K562 (cell line): ENCODE data around the gene LY6G6C. TPM values are rescaled to one million over a fixed set of nuclear protein-coding genes. Genes with fewer than 3 reads are reported as not detected.
A peak's percentile ranks its signal among the peaks of the same experiment; 100 is the strongest.

Source experiments
- DDX20 ChIP-seq: fragments of 450-650 bp; IDR thresholded peaks from 2 replicates; pipeline ENCODE4 v1.6.1; 2016; ENCODE audit warnings: missing genetic modification characterization, low read depth, mild to moderate bottlenecking, missing compliant biosample characterization, moderate library complexity
- GABPA ChIP-seq: fragments of 200-800 bp; sonication (Bioruptor generic); conservative IDR thresholded peaks from 2 replicates; pipeline ENCODE4 v1.6.1; 2016; ENCODE audit warnings: low read depth, missing genetic modification characterization, missing compliant biosample characterization
- GTF2A2 ChIP-seq: IDR thresholded peaks from 2 replicates; pipeline ENCODE4 v1.6.1; 2016; ENCODE audit warnings: mild to moderate bottlenecking, missing genetic modification characterization, missing compliant biosample characterization
- HES1 ChIP-seq: fragments of 450-650 bp; IDR thresholded peaks from 2 replicates; pipeline ENCODE4 v1.6.1; 2016; ENCODE audit warnings: low read depth, mild to moderate bottlenecking, moderate library complexity
- SUPT5H ChIP-seq: fragments of 450-650 bp; IDR thresholded peaks from 2 replicates; pipeline ENCODE4 v1.6.1; 2016
- TCF3 ChIP-seq: sonication (generic); formaldehyde crosslinking; IDR thresholded peaks from 2 replicates; pipeline ENCODE4 v1.4.0; 2020; ENCODE audit warnings: mild to moderate bottlenecking, missing genetic modification reagents
- ZNF311 ChIP-seq: fragments of 250-450 bp; sonication (Bioruptor Pico); IDR thresholded peaks from 2 replicates; pipeline ENCODE4 v1.4.0; 2020; ENCODE audit warnings: mild to moderate bottlenecking, moderate library complexity
- ZNF696 ChIP-seq: fragments of 250-450 bp; sonication (Bioruptor Pico); conservative IDR thresholded peaks from 2 replicates; pipeline ENCODE4 v1.4.0; 2020; ENCODE audit warnings: mild to moderate bottlenecking, moderate library complexity
- ZNF707 ChIP-seq: fragments of 250-450 bp; sonication (Bioruptor Pico); conservative IDR thresholded peaks from 2 replicates; pipeline ENCODE4 v1.8.0; 2022; ENCODE audit warnings: inconsistent platforms, mild to moderate bottlenecking, moderate library complexity
- polyA plus RNA-seq, 8 experiments: library from polyadenylated mRNA; depleted of rRNA in 4 of 8; stranded (reverse) in 5 of 8; unstranded in 3 of 8; fragments of >200 nt; fragmentation: Nextera tagmentation in 2 of 8; fragmentation: Illumina TruSeq in 1 of 8; extraction: Ambion mirVana in 2 of 8; extraction: Trizol in 1 of 8; gene quantifications; 2 replicates each; pipeline versions ENCODE4 v1.2.1 to v1.2.3, GENCODE V29; 2011 to 2014; ENCODE audit warnings: inconsistent platforms in 1 of 8, missing spikeins in 1 of 8
- total RNA-seq, 7 experiments: library from RNA; depleted of rRNA in 6 of 7; stranded (reverse); fragments of >200 nt in 6 of 7; fragmentation: Illumina TruSeq in 2 of 7; extraction: Trizol in 2 of 7; gene quantifications; 2 replicates each; pipeline versions ENCODE4 v1.2.1 to v1.2.3, GENCODE V29; 2011 to 2021; ENCODE audit warnings: low replicate concordance in 1 of 7
- TF ChIP-seq, protein P1 (sequence below), 3 experiments: IDR thresholded peaks in 2 of 3; conservative IDR thresholded peaks in 1 of 3; 2 replicates each; pipeline ENCODE4 v1.5.1; 2011 to 2012; ENCODE audit warnings: low read length in 3 of 3, mild to moderate bottlenecking in 3 of 3, control low read depth in 2 of 3, improper control_type of control experiment in 1 of 3, inconsistent platforms in 1 of 3, low read depth in 1 of 3, mixed read lengths in 1 of 3, moderate library complexity in 1 of 3; ENCODE audit not compliant: insufficient read depth in 2 of 3
- TF ChIP-seq, protein P2 (sequence below): fragments of 450-650 bp; formaldehyde crosslinking; IDR thresholded peaks from 2 replicates; pipeline ENCODE4 v1.4.0; 2022; ENCODE audit warnings: mild to moderate bottlenecking, moderate library complexity
- TF ChIP-seq, protein P3 (sequence below): fragments of 250-450 bp; sonication (Bioruptor Pico); IDR thresholded peaks from 2 replicates; pipeline ENCODE4 v1.4.0; 2020; ENCODE audit warnings: mild to moderate bottlenecking, moderate library complexity, borderline replicate concordance

Gene LY6G6C
- total and polyA plus RNA-seq, 9 of the 15 experiments (the other 6 are each of a cell fraction or from before 2014, with no cell fraction given) = 0.06 to 0.20 TPM; not detected in 7

DNA sequence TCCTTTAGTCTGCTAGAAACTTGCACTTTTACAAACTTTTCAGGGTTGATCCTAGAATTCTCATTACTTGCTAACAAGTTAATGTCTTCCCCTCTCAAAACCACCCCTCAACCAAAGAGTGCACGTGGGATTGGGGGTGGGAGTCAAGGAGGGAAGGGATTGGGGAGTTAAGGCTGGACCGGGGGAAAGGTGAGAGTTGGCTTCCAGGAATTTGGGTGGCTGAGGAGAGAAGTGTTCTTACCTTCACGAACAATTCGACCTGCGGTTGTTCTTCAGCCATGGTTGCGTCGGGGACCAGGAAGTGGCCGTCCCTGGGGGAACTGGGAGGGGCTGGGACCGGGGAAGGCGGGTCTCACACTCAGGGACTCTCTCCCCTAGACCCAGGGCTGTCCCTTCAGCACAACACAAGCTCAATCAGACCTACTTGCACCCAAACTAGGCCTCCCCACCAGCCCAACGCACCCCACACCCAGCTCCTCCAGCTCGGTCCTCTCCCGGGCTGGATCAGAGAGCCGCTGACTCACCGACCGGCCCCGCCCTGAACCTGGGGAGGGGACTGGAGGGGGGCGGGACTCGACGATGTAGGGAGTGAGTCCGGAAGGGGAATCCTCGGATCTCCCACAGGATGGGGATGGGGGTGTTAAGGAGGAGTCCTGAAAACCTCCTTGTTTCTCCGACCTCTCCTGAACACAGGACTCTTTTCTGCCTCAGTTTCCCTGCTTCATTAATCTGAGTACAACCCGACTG is 14.6 kb upstream of the LY6G6C start, which contains the start of gene CLIC1 (continued):
- TF ChIP-seq, protein P1, sequence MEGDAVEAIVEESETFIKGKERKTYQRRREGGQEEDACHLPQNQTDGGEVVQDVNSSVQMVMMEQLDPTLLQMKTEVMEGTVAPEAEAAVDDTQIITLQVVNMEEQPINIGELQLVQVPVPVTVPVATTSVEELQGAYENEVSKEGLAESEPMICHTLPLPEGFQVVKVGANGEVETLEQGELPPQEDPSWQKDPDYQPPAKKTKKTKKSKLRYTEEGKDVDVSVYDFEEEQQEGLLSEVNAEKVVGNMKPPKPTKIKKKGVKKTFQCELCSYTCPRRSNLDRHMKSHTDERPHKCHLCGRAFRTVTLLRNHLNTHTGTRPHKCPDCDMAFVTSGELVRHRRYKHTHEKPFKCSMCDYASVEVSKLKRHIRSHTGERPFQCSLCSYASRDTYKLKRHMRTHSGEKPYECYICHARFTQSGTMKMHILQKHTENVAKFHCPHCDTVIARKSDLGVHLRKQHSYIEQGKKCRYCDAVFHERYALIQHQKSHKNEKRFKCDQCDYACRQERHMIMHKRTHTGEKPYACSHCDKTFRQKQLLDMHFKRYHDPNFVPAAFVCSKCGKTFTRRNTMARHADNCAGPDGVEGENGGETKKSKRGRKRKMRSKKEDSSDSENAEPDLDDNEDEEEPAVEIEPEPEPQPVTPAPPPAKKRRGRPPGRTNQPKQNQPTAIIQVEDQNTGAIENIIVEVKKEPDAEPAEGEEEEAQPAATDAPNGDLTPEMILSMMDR (IDR thresholded peaks at IDR 0.05 in 2 of 3, conservative IDR thresholded peaks at IDR 0.05 in 1 of 3; ENCODE audit: insufficient read depth in 2 of 3, low read depth in 1 of 3, low read length in 3 of 3) = no peak; a peak in 1 of 6 replicates
- TF ChIP-seq SUPT5H (peak; percentile 99), DDX20 (tag) (no peak), HES1 (no peak), ZNF311 (no peak), TCF3 (CRISPR knock-in tag) (no peak), GABPA (no peak), ZNF696 (no peak), ZNF707 (CRISPR knock-in tag) (no peak), GTF2A2 (tag) (no peak)
- TF ChIP-seq, protein P2, sequence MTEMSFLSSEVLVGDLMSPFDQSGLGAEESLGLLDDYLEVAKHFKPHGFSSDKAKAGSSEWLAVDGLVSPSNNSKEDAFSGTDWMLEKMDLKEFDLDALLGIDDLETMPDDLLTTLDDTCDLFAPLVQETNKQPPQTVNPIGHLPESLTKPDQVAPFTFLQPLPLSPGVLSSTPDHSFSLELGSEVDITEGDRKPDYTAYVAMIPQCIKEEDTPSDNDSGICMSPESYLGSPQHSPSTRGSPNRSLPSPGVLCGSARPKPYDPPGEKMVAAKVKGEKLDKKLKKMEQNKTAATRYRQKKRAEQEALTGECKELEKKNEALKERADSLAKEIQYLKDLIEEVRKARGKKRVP = no peak; the same call in 1 of the 2 replicates
- TF ChIP-seq, protein P3, sequence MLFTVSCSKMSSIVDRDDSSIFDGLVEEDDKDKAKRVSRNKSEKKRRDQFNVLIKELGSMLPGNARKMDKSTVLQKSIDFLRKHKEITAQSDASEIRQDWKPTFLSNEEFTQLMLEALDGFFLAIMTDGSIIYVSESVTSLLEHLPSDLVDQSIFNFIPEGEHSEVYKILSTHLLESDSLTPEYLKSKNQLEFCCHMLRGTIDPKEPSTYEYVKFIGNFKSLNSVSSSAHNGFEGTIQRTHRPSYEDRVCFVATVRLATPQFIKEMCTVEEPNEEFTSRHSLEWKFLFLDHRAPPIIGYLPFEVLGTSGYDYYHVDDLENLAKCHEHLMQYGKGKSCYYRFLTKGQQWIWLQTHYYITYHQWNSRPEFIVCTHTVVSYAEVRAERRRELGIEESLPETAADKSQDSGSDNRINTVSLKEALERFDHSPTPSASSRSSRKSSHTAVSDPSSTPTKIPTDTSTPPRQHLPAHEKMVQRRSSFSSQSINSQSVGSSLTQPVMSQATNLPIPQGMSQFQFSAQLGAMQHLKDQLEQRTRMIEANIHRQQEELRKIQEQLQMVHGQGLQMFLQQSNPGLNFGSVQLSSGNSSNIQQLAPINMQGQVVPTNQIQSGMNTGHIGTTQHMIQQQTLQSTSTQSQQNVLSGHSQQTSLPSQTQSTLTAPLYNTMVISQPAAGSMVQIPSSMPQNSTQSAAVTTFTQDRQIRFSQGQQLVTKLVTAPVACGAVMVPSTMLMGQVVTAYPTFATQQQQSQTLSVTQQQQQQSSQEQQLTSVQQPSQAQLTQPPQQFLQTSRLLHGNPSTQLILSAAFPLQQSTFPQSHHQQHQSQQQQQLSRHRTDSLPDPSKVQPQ (CRISPR knock-in tag) = no peak
